Activated naive CD4-positive, alpha-beta T cell treated with anti-CD3 and anti-CD28 coated beads for 36 hours (primary cell): Measurements from ENCODE around the gene SERPINC1. TPM values are rescaled to one million over a fixed set of nuclear protein-coding genes. Genes with fewer than 3 reads are reported as not detected.
"Not testable (repeated sequence)": the region's sequence is repeated elsewhere in the genome, so short reads cannot be mapped to it uniquely, and the experiment has no call there.

Experiments used
- CTCF ChIA-PET: fragments of 350-600 bp; sonication (Branson Sonifier 250); formaldehyde crosslinking; loops from one replicate; lab custom pipeline; 2021; ENCODE audit warnings: antibody characterized with exemption; lab: Charles Lee
- DNase-seq: peaks from one replicate; pipeline ENCODE4 v3.0.0-alpha.2; 2020
- H3K27ac Mint-ChIP-seq: one replicate; pipeline ENCODE4 v1.8.0; 2021; ENCODE audit warnings: mild to moderate bottlenecking, mixed read lengths
- H3K27me3 Mint-ChIP-seq: one replicate; pipeline ENCODE4 v1.8.0; 2021; ENCODE audit warnings: low read depth, mixed read lengths
- H3K36me3 Mint-ChIP-seq: one replicate; pipeline ENCODE4 v1.8.0; 2021; ENCODE audit warnings: low read depth, mixed read lengths
- H3K4me1 Mint-ChIP-seq: one replicate; pipeline ENCODE4 v1.8.0; 2021; ENCODE audit warnings: low read depth, mixed read lengths
- H3K4me3 Mint-ChIP-seq: one replicate; pipeline ENCODE4 v1.8.0; 2021; ENCODE audit warnings: mild to moderate bottlenecking, moderate library complexity, mixed read lengths
- H3K9me3 Mint-ChIP-seq: one replicate; pipeline ENCODE4 v1.8.0; 2021; ENCODE audit warnings: mixed read lengths
- intact Hi-C: fragments of 100-400 bp; cut with micrococcal nuclease; formaldehyde crosslinking; loops from one replicate; pipeline ENCODE4 v1.15.1; 2023
- total RNA-seq, 2 experiments: library from RNA; stranded (reverse); gene quantifications; one replicate each; pipeline ENCODE4 v1.2.3, GENCODE V29; 2021

The SERPINC1 gene
- total RNA-seq, 2 experiments from 2014 or later = not detected

- DNase-seq = no peak
- peaks cover 22% of the 10 kb centered on the region for H3K4me1 Mint-ChIP-seq
- H3K9me3 Mint-ChIP-seq = no peaks in the 10 kb centered on the region
- H3K27me3 Mint-ChIP-seq = no peaks in the 10 kb centered on the region
- no peak overlapping the region for H3K4me3 Mint-ChIP-seq
- peaks cover 24% of the 10 kb centered on the region for H3K36me3 Mint-ChIP-seq
- intact Hi-C loops = no loop called here
- no peak overlapping the region for H3K27ac Mint-ChIP-seq
- CTCF ChIA-PET = interaction anchor here (0.6 to 1.0 kb wide), 2 partner anchors 93 to 410 kb away, joined by 3 to 4 read pairs; no protein-coding TSS in a partner anchor
Measured at GRCh38 chr1:173887627-173888026, 29.5 kb downstream of the SERPINC1 start.

- H3K4me1 Mint-ChIP-seq = peaks cover 22% of the 10 kb centered on the region
- no peak for DNase-seq
- H3K27me3 Mint-ChIP-seq = no peaks in the 10 kb centered on the region
- no peak overlapping the region for H3K4me3 Mint-ChIP-seq
- CTCF ChIA-PET = interaction anchor here (0.6 to 1.0 kb wide), 2 partner anchors 92 to 409 kb away, joined by 3 to 4 read pairs; no protein-coding TSS in a partner anchor
- peaks cover 23% of the 10 kb centered on the region for H3K36me3 Mint-ChIP-seq
- no peak overlapping the region for H3K27ac Mint-ChIP-seq
- intact Hi-C loops = no loop called here
- H3K9me3 Mint-ChIP-seq = no peaks in the 10 kb centered on the region
Measured at GRCh38 chr1:173886746-173887611, 30.1 kb downstream of the SERPINC1 start.

GRCh38 chr1:173884701-173885100, 32.4 kb downstream of the SERPINC1 start:
- Mint-ChIP-seq H3K9me3 (no peaks in the 10 kb centered on the region), H3K4me1 (peaks cover 22% of the 10 kb centered on the region), H3K36me3 (peaks cover 23% of the 10 kb centered on the region), H3K27me3 (no peaks in the 10 kb centered on the region), H3K27ac (no peak overlapping the region), H3K4me3 (no peak overlapping the region)
- intact Hi-C loops = no loop called here
- CTCF ChIA-PET = no interaction called here
- DNase-seq = no peak

GRCh38 chr1:173881117-173881516, 36.0 kb downstream of the SERPINC1 start:
- H3K9me3 Mint-ChIP-seq, DNase-seq, H3K4me1 Mint-ChIP-seq, CTCF ChIA-PET, H3K27me3 Mint-ChIP-seq, intact Hi-C loops, H3K4me3 Mint-ChIP-seq, H3K27ac Mint-ChIP-seq: not testable (repeated sequence)
- H3K36me3 Mint-ChIP-seq = peaks cover 20% of the 10 kb centered on the region

GRCh38 chr1:173878251-173878650, 38.9 kb downstream of the SERPINC1 start:
- Mint-ChIP-seq H3K27me3 (no peaks in the 10 kb centered on the region), H3K4me3 (no peak overlapping the region), H3K9me3 (no peaks in the 10 kb centered on the region), H3K27ac (no peak overlapping the region), H3K4me1 (peaks cover 5% of the 10 kb centered on the region), H3K36me3 (peaks cover 22% of the 10 kb centered on the region)
- no peak for DNase-seq
- CTCF ChIA-PET = interaction anchor here (1.1 kb wide), 1 partner anchor 12 kb away, joined by 3 read pairs; no protein-coding TSS in a partner anchor
- intact Hi-C loops = no loop called here

- H3K27me3 Mint-ChIP-seq = no peaks in the 10 kb centered on the region
- no peak overlapping the region for H3K27ac Mint-ChIP-seq
- CTCF ChIA-PET = no interaction called here
- no peak overlapping the region for H3K4me3 Mint-ChIP-seq
- peaks cover 11% of the 10 kb centered on the region for H3K4me1 Mint-ChIP-seq
- H3K36me3 Mint-ChIP-seq = peaks cover 26% of the 10 kb centered on the region
- no peak for DNase-seq
- H3K9me3 Mint-ChIP-seq = no peaks in the 10 kb centered on the region
- intact Hi-C loops = no loop called here
Measured at GRCh38 chr1:173876732-173877131, 40.4 kb downstream of the SERPINC1 start.

- H3K4me3 Mint-ChIP-seq = peak overlapping the region; percentile 20
- no peak for DNase-seq
- H3K9me3 Mint-ChIP-seq = no peaks in the 10 kb centered on the region
- no peaks in the 10 kb centered on the region for H3K27me3 Mint-ChIP-seq
- peak overlapping the region; percentile 46 for H3K27ac Mint-ChIP-seq
- H3K4me1 Mint-ChIP-seq = peaks cover 37% of the 10 kb centered on the region
- CTCF ChIA-PET = interaction anchor here (0.6 kb wide), 1 partner anchor 17 kb away, joined by 3 read pairs; no protein-coding TSS in a partner anchor
- intact Hi-C loops = no loop called here
- peaks cover 38% of the 10 kb centered on the region for H3K36me3 Mint-ChIP-seq
Measured at GRCh38 chr1:173871500-173871899, 45.6 kb downstream of the SERPINC1 start.

- H3K36me3 Mint-ChIP-seq = peaks cover 43% of the 10 kb centered on the region
- no peak for DNase-seq
- H3K4me3 Mint-ChIP-seq = no peak overlapping the region
- CTCF ChIA-PET = interaction anchor here (0.6 kb wide), 1 partner anchor 16 kb away, joined by 3 read pairs; no protein-coding TSS in a partner anchor
- no peaks in the 10 kb centered on the region for H3K9me3 Mint-ChIP-seq
- H3K27me3 Mint-ChIP-seq = no peaks in the 10 kb centered on the region
- peak overlapping the region; percentile 74 for H3K27ac Mint-ChIP-seq
- H3K4me1 Mint-ChIP-seq = peaks cover 37% of the 10 kb centered on the region
- intact Hi-C loops = no loop called here
Measured at GRCh38 chr1:173871091-173871490, 46.0 kb downstream of the SERPINC1 start.

- peak; percentile 47 for DNase-seq
- intact Hi-C loops = loop anchor here (1.0 kb wide), 1 partner anchor 284 kb away; no protein-coding TSS in a partner anchor
- peak overlapping the region; percentile 74 for H3K27ac Mint-ChIP-seq
- H3K4me3 Mint-ChIP-seq = peak overlapping the region; percentile 26
- H3K9me3 Mint-ChIP-seq = no peaks in the 10 kb centered on the region
- H3K4me1 Mint-ChIP-seq = peaks cover 41% of the 10 kb centered on the region
- no peaks in the 10 kb centered on the region for H3K27me3 Mint-ChIP-seq
- CTCF ChIA-PET = interaction anchor here (1.4 kb wide), 1 partner anchor 44 kb away, joined by 4 read pairs; no protein-coding TSS in a partner anchor
- peaks cover 44% of the 10 kb centered on the region for H3K36me3 Mint-ChIP-seq
Measured at GRCh38 chr1:173870252-173871075, 46.7 kb downstream of the SERPINC1 start.

- Mint-ChIP-seq H3K4me1 (peaks cover 49% of the 10 kb centered on the region), H3K36me3 (peaks cover 56% of the 10 kb centered on the region), H3K27me3 (no peaks in the 10 kb centered on the region), H3K27ac (peak overlapping the region; percentile 98), H3K4me3 (peak overlapping the region; percentile 94), H3K9me3 (no peaks in the 10 kb centered on the region)
- CTCF ChIA-PET = interaction anchor here (1.1 to 1.8 kb wide), 4 partner anchors 20 to 54 kb away, joined by 4 to 5 read pairs (median 4); no protein-coding TSS in a partner anchor
- DNase-seq = no peak
- intact Hi-C loops = loop anchor here (2.0 to 5.0 kb wide), 3 partner anchors 203 to 997 kb away; no protein-coding TSS in a partner anchor
Measured at GRCh38 chr1:173869021-173869359, 48.1 kb downstream of the SERPINC1 start.

- H3K9me3 Mint-ChIP-seq = no peaks in the 10 kb centered on the region
- H3K36me3 Mint-ChIP-seq = peaks cover 60% of the 10 kb centered on the region
- H3K27me3 Mint-ChIP-seq = no peaks in the 10 kb centered on the region
- H3K4me3 Mint-ChIP-seq = peak within 1 kb of the TSS; percentile 94
- CTCF ChIA-PET = interaction anchor here (1.1 to 1.8 kb wide), 3 partner anchors 20 to 54 kb away, joined by 4 to 5 read pairs (median 5); no protein-coding TSS in a partner anchor
- peaks cover 52% of the 10 kb centered on the region for H3K4me1 Mint-ChIP-seq
- peak within 1 kb of the TSS; percentile 98 for H3K27ac Mint-ChIP-seq
- peak; percentile 96 for DNase-seq
- intact Hi-C loops = loop anchor here (1.0 to 5.0 kb wide), 14 partner anchors 44 to 1335 kb away; partner anchors contain the start of genes CACYBP, CENPL, DARS2 and KLHL20
Measured at GRCh38 chr1:173868266-173869020, 48.7 kb downstream of the SERPINC1 start, which contains the start of gene ZBTB37. ZBTB37 (plus strand) TSS chr1:173868380; CDS start chr1:173870226, 1,846 bp downstream.
